Esophagus muscularis mucosa (tissue), 3 donors: Measurements from ENCODE around the gene NDUFV3.

ENCODE experiments used
- CTCF ChIP-seq, 3 experiments: fragments of 200-600 bp in 2 of 3; fragments of 450-650 bp in 1 of 3; sonication (generic) in 2 of 3; IDR thresholded peaks; one replicate each; pipeline ENCODE4 v1.5.1; 2017 to 2019; ENCODE audit warnings: antibody characterized with exemption in 3 of 3, mild to moderate bottlenecking in 2 of 3, moderate library complexity in 1 of 3
- POLR2A ChIP-seq: fragments of 450-650 bp; IDR thresholded peaks from one replicate; pipeline ENCODE4 v1.6.1; 2017; ENCODE audit warnings: antibody characterized with exemption, moderate library complexity, mild to moderate bottlenecking, low read depth
- POLR2AphosphoS5 ChIP-seq, 2 donors: sonication (generic); formaldehyde crosslinking; IDR thresholded peaks; one replicate each; pipeline ENCODE4 v1.6.1; 2017; ENCODE audit warnings: antibody characterized with exemption in 2 of 2

DNA sequence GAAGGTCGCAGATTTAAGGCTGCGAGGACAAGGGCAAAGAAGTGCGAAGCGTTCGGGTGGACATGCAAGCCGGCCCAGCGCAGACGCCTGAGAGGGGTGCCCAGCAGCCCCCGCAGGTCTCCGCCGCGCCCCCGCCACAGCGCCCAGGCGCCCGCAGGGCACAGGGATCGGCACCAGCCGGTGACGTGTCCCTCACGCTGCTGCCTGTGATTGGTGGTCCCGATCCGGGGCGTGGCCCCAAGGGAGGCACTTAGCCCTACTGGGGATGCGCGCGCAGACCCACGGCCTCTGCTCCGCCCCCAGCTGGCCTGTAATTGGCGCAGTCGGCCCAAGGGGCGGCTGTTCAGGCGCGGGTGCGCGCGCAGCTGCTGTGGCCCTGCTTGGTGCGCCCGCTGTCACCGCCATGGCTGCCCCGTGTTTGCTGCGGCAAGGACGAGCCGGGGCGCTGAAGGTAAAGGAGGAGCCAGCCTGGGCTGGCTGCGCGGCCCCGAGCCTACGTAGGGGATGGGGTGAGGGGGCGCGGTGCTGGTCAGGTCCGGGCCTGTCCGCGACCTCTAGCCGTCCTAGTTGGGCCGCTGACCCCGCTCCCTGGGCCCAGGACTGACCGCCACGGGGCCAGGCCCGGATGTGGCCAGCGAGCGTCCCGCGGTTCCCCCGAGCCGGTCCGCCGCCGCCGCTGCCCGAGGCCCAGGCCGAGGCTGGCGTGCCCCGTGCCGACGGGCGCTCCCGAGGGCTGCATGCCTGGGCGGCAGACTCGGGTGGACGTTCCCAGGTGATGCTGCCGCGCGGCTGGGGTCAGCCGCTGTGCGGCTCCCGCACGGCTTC is at the start of gene NDUFV3:
- TF ChIP-seq CTCF (IDR thresholded peaks at IDR 0.05): no peak
- peak; percentile 97 to 99 for TF ChIP-seq POLR2AphosphoS5 (IDR thresholded peaks at IDR 0.05)
- TF ChIP-seq POLR2A: peak; percentile 94
